ENCODE results near the gene SNAI3.
A peak's percentile ranks its signal among the peaks of the same experiment; 100 is the strongest.

Gene SNAI3

GRCh38 chr16:88721236-88721635, 34.9 kb upstream of the SNAI3 start:
- no peak for DNase-seq

GRCh38 chr16:88720396-88720970, 34.2 kb upstream of the SNAI3 start:
- no peak for DNase-seq

DNA sequence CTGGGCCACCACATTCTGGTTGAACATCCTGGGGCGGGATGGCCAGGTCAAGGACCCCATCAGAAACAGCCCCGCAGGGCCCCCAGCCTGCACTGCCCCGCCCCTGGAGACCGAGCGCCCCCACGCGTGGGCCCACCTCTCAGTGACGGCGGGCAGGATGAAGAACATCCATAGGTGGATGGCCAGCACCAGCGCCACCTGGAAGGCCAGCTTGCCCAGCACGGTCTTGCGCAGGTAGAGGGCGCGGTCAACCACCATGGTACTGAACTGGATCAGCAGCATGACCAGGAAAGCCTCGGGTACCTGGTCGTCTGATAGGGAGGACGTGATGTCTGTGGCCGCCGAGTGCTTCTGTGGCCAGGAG, 33.6 kb upstream of the SNAI3 start:
- DNase-seq, result no peak

GRCh38 chr16:88719267-88719932, 33.1 kb upstream of the SNAI3 start:
- DNase-seq, result no peak

DNA sequence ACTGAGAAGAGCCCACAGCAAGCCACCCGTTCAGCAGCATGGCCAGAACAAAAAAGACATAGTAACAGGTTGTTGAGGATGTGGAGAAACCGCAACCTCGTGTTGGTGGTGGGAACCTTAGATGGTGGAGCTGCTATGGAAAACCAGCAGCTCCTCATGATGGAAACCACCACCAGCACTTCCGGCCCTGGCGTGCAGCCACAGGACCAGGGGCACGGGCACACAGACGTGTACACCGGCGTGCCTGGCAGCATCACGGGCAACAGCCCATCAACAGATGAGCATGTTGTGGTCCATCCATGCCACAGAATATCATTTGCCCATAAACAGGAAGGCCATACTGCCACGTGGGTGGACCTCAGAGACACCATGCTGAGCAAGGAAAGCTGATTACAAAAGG, 31.9 kb upstream of the SNAI3 start:
- DNase-seq, result no peak

- no peak for DNase-seq
Measured at GRCh38 chr16:88716601-88717001, 30.3 kb upstream of the SNAI3 start.

DNA sequence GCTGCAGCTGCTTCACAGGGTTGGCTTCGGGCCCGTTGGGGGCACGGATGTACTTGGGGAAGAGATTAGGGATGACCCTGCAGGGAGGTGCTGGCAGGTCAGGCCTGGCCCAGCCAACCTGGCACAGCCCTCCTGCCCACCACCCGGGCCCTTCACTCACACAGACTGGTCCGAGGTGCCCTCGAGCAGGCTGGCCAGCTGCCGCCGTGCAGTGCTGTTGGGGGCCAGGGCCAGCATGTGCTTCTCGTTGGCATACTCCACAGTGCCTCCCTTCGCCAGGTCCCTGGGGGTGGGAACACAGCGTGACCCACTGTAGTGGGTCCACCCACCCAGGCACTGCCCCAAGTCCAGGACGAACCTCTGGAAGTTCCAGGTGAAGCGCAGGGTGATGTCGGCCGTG, 29.9 kb upstream of the SNAI3 start:
- no peak for DNase-seq

DNA sequence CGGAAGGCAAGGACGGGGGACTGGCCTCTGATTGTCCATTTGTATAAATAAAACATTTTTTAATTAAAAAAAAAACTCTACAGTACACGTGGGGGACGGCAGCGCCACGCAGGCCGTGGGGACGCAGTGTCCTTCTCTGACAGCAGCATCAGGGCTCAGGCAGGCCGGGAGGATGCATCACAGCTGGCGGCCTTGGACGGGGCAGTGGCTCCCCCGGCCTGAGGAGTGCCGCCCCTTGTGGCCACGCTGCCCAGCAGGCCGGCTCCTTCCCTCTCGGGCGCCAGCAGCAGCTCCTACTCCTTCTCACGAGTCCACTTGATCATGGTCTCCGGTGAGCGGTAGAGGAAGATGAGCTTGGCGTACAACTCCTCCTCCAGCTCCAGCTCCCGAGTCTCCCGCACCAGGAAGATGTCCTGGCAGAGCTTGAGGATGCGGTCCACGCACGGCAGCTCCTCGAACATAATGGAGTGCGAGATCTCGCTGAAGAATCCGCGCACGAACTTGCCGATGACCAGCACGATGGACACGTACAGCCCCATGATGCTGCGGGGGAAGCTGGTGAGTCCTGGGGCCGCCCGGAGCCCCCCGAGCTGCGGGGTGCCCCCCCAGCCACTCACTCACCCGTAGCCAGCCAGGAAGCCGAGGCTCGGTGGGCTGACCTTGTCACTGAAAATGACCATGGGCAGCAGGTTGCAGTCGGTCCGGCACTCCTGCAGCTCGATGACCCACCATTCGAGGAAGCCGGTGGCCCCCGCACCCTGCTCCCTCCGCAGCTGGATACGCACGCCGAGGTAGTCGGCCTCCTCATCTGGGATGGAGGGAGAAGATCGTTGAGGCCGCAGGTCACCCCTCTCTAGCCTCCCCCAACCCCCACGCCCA, 29.2 kb upstream of the SNAI3 start:
- DNase-seq, result no peak

DNA sequence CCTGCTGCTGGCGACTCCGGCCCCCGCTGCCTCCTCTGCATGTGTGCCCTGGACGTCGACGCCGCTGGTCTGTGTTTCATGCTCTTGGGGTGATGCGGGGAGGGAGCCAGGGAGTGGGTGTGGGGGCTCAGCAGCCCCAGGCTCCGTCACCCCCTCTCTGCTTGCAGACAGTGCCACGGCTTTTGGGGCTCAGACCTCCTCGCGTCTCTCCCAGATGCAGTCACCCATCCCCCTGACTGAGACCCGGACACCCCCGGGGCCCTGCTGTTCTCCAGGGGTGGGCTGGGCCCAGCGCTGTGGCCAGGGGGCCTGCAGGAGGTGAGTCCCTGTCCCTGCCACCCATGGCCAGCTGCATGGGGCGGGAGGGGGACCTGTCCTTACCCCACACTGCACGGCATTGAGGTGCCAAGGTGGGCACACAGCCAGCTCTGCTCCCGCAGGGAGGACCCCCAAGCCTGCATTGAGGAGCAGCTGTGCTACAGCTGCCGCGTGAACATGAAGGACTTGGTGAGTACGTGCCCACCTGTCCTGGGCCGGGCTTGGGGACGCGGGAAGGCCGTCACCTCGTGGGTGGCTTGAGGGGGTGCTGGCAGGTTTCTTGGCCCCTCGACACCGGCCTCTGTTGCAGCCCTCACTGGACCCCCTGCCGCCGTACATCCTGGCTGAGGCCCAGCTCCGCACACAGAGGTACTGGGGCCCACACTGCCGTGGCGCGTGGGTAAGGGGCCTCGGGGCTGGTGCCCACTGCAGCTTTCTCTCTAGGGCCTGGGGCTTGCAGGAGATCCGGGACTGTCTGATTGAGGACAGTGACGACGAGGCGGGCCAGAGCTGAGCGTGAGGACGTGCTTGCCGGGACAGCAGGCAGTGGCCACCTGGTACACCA, 28.4 kb upstream of the SNAI3 start:
- DNase-seq, result no peak

DNA sequence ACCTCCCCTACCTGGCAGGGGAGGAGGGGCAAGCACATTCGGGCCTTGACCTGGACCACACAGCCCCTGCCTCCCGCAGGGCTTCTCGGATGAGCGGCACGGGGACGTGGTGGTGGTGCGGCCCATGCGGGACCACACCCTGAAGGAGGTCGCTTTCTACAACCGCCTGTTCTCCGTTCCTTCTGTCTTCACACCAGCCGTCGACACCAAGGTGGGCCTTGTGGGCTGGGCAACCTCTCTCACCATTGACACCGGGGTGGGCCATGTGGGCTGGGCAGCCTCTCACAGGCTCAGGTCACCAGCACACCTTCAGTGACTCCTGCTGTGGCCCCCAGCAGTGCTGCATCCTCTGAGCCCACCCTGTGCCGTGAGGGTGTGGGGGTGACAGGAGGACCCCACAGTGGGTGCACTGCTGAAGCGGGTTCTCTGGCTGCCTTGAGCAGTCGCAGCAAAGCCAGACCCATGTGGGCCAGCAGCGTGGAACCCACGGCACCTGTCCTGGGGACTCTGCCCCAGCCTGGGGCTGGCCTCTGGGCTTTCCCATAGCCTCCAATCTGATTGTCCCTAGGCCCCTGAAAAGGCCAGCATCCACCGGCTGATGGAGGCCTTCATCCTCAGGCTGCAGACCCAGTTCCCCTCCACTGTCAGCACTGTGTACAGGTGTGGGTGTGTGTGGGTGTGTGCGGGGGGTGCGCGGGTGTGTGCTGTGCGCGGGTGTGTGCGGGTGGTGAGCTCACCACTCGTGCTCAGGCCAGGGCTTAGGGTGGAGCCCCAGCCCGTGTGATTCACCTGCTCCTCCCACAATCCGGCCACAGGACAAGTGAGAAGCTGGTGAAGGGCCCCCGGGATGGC, 27.5 kb upstream of the SNAI3 start:
- no peak for DNase-seq

DNA sequence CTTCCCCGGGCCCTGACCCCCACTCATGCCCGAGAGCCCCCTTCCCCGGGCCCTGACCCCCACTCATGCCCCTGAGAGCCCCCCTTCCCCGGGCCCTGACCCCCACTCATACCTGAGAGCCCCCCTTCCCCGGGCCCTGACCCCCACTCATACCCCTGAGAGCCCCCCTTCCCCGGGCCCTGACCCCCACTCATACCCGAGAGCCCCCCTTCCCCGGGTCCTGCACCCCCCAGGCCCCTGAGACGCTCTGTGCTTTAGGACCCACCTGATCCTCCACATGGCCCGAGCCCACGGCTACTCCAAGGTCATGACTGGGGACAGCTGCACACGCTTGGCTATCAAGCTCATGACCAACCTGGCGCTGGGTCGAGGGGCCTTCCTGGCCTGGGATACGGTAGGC, 26.7 kb upstream of the SNAI3 start:
- DNase-seq, result no peak

- DNase-seq, result no peak
Measured at GRCh38 chr16:88712362-88712979, 26.2 kb upstream of the SNAI3 start.

DNA sequence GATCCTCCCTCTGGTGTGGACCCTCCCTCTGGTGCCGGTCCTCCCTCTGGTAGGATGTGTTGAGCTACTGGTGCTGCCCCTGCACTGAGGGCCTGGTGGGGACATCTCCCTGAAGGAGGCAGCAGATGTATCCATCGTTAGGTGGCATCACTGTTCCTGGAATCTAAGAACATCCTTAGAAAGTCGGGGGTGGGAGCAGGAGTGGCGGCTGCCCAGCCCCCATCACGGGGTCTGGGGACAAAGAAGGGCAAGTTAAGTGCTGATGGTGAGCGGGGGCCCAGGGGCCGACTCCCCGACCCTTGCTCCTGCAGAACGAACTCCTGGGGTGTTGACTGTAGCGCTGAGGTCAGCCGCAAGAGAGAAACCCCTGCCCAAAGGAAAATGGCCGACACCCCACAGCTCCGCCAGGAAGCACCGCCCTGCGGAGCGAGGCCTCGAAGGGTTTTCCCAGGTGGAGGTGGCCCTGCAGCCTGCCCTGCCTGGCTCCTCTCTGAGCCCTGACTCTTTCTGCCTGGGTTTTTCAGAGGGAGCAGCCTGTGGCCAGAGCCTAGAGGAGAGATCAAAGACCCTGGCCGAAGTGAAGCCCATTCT, 25.5 kb upstream of the SNAI3 start:
- no peak for DNase-seq

DNA sequence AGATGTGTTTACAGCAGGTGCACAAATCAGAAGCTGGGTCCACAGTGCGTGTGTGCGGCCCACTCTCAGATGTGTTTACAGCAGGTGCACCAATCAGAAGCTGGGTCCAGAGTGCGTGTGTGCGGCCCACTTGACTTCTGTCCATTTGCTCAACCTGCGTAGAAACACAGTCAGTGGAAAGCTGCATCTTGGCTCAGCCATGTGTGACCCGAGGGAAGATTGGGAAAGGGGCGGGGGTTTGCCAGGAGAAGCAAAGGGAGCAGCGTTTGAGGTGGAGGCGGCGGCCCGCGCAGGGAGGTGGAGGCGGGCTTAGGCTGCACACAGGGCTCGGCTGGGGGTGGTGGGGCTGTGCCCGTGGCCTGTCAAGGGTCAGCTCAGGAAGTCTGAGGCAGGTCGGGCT, 24.2 kb upstream of the SNAI3 start:
- DNase-seq, result no peak

GRCh38 chr16:88706965-88707826, 20.9 kb upstream of the SNAI3 start:
- peak; percentile 84 for DNase-seq

GRCh38 chr16:88706229-88706964, 20.1 kb upstream of the SNAI3 start, which contains the start of the genes CTU2 and RNF166:
Gene CTU2, plus strand, starts transcription at chr16:88706503. Its CDS starts 28 bp downstream, at chr16:88706531.
Gene RNF166, minus strand, starts transcription at chr16:88706408. Its CDS starts 83 bp downstream, at chr16:88706325.
- DNase-seq, result peak; percentile 23

- no peak for DNase-seq
Measured at GRCh38 chr16:88705801-88706228, 19.5 kb upstream of the SNAI3 start.

- no peak for DNase-seq
Measured at GRCh38 chr16:88705076-88705684, 18.9 kb upstream of the SNAI3 start.
